ENCODE results near the gene TBX18. TPM values are rescaled to one million over a fixed set of nuclear protein-coding genes. Genes with fewer than 3 reads are reported as not detected.

TBX18 gene
- total and polyA plus RNA-seq, 9 of the 15 experiments (the other 6 are each of a cell fraction or from before 2014, with no cell fraction given): 4.0 to 36.1 (median 20.7) TPM

DNA sequence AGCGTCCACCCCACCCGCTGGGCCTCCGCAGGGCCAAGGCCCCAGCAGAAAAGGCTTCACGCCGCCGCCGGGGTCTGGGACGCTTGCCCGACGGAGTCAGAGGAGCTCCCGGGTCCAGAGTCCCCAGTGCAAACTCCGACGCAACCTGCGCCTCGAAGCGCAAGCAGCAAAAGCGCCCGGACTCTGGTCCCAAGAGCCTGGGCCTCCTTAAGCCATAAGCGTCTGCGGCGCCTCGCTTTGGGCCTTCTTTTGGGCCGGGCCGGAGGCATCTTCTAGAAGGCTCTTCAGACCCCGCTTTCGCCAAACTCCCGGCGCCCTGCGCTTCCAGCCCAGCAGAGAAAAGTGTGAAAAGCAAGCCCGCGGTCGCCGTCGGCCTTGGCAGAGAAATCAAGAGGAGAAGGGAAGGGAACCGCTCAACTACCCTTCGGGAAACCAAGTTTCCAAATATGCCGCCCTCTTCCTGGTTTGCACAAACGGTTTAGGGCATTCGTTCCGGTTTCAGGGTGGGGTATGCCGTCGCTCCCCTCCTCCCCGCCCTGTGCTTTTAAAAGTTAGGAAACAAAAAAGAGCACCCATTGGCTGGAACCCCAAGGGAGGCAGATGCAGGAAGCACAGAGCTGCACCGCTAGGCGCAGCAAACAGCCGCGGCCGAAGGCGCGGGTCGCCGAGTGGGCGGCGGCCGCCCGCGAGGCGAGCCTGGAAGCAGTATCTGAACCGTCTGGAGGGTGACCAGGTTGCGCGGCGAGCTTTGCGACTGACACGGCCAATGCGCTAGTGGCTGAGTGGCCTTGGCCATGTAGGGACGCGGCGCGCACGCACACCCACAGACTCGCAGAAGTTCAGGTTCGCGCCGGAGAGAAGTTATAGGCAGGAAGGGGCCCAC is 1.2 kb downstream of the TBX18 start (continued):
- TF ChIP-seq TAF1 (IDR thresholded peaks at IDR 0.05; ENCODE audit: control insufficient read depth, extremely low read depth, insufficient read depth, low read length, severe bottlenecking): peak; percentile 91
- TF ChIP-seq BHLHE40 (IDR thresholded peaks at IDR 0.05; ENCODE audit: low read length): no peak
- no peak for TF ChIP-seq CCAR2 (IDR thresholded peaks at IDR 0.05; ENCODE audit: low read depth, low read length)
- no peak for TF ChIP-seq POLR2AphosphoS2 (IDR thresholded peaks at IDR 0.05; ENCODE audit: low read length)
- no peak for TF ChIP-seq RBM15 (IDR thresholded peaks at IDR 0.05; ENCODE audit: insufficient read depth, low read length)
- TF ChIP-seq ZNF23 (CRISPR knock-in tag; IDR thresholded peaks at IDR 0.05): no peak
- TF ChIP-seq, protein P1, sequence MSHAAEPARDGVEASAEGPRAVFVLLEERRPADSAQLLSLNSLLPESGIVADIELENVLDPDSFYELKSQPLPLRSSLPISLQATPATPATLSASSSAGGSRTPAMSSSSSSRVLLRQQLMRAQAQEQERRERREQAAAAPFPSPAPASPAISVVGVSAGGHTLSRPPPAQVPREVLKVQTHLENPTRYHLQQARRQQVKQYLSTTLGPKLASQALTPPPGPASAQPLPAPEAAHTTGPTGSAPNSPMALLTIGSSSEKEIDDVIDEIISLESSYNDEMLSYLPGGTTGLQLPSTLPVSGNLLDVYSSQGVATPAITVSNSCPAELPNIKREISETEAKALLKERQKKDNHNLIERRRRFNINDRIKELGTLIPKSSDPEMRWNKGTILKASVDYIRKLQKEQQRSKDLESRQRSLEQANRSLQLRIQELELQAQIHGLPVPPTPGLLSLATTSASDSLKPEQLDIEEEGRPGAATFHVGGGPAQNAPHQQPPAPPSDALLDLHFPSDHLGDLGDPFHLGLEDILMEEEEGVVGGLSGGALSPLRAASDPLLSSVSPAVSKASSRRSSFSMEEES (CRISPR knock-in tag; IDR thresholded peaks at IDR 0.05): no peak
- no peak for TF ChIP-seq ESRRB (CRISPR knock-in tag; IDR thresholded peaks at IDR 0.05; ENCODE audit: borderline replicate concordance)
- peak; percentile 7 for TF ChIP-seq GTF2E2 (tag; IDR thresholded peaks at IDR 0.05)
- no peak for TF ChIP-seq CBFB (CRISPR knock-in tag; IDR thresholded peaks at IDR 0.05)
- TF ChIP-seq ZNF41 (CRISPR knock-in tag; conservative IDR thresholded peaks at IDR 0.05): no peak
- TF ChIP-seq TCF7 (IDR thresholded peaks at IDR 0.05; ENCODE audit: borderline replicate concordance): no peak
- no peak for TF ChIP-seq STAT5A (IDR thresholded peaks at IDR 0.05; ENCODE audit: borderline replicate concordance, low read length)
- TF ChIP-seq THRAP3 (IDR thresholded peaks at IDR 0.05; ENCODE audit: borderline replicate concordance): no peak
- TF ChIP-seq BRCA1 (IDR thresholded peaks at IDR 0.05): no peak
- no peak for TF ChIP-seq BRCA1 (CRISPR knock-in tag; IDR thresholded peaks at IDR 0.05)
- TF ChIP-seq, protein P2, sequence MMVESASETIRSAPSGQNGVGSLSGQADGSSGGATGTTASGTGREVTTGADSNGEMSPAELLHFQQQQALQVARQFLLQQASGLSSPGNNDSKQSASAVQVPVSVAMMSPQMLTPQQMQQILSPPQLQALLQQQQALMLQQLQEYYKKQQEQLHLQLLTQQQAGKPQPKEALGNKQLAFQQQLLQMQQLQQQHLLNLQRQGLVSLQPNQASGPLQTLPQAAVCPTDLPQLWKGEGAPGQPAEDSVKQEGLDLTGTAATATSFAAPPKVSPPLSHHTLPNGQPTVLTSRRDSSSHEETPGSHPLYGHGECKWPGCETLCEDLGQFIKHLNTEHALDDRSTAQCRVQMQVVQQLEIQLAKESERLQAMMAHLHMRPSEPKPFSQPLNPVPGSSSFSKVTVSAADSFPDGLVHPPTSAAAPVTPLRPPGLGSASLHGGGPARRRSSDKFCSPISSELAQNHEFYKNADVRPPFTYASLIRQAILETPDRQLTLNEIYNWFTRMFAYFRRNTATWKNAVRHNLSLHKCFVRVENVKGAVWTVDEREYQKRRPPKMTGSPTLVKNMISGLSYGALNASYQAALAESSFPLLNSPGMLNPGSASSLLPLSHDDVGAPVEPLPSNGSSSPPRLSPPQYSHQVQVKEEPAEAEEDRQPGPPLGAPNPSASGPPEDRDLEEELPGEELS (CRISPR knock-in tag; IDR thresholded peaks at IDR 0.05; ENCODE audit: borderline replicate concordance): no peak
- no peak; the same call in 1 of the 2 replicates for TF ChIP-seq ZNF561 (CRISPR knock-in tag; conservative IDR thresholded peaks at IDR 0.05)
- no peak for TF ChIP-seq BRD9 (IDR thresholded peaks at IDR 0.05; ENCODE audit: low read depth, partially characterized antibody)
- no peak for TF ChIP-seq ZNF3 (CRISPR knock-in tag; IDR thresholded peaks at IDR 0.05)
- TF ChIP-seq ZBED1 (IDR thresholded peaks at IDR 0.05): no peak
- TF ChIP-seq RFX5 (IDR thresholded peaks at IDR 0.05; ENCODE audit: low read depth, low read length): no peak
- TF ChIP-seq CEBPG (CRISPR knock-in tag; IDR thresholded peaks at IDR 0.05): no peak
- no peak for TF ChIP-seq CEBPG (tag; conservative IDR thresholded peaks at IDR 0.05 in 1 of 2, IDR thresholded peaks at IDR 0.05 in 1 of 2)
